ENCODE data around the gene KRI1.

KRI1 gene

DNA sequence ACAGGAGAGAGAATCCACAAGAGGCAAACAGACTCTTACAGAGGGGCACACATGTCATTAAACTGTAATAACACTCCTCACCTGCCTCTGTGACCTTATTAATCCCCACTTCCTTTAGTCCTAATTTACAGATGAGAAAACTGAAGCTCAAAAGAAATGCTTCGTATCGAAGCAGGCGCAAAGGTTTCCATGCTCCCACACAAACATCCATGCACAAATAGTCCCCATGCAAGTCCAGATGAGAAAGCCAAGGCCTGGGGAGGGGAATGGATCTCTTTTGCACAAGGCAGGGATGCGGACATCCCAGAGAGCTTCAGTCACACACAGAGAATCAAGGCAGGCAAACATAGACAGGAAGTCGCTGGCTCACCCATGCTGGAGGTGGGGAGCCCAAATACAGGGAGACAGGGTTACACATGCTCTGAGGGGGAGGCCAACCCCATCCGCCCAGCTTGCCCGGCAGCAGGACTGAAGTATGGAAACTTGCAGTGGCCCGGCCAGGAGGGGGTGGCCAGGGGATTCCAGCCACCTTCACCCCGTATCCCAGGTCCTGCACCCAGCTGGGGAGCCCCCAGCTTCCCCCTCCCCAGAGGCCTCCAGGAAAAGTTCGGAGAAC is 49.0 kb downstream of the KRI1 start:
- Histone ChIP-seq H3K4me2 (ENCODE audit: low read length) (peak overlapping the region; percentile 83), H2BK12ac (ENCODE audit: low read length) (no peak overlapping the region), H3K27me3 (ENCODE audit: insufficient read depth, low read length) (peaks cover 8% of the 10 kb centered on the region), H2AK5ac (ENCODE audit: low read length) (no peak overlapping the region), H3K9me3 (ENCODE audit: insufficient read depth, low read depth, low read length) (peaks cover 4% of the 10 kb centered on the region), H3K27ac (ENCODE audit: low read depth, low read length) (no peak overlapping the region), H4K8ac (ENCODE audit: low read depth, low read length) (peak overlapping the region; percentile 10), H2BK120ac (ENCODE audit: insufficient read depth, low read length, poor library complexity) (no peak overlapping the region), H3K4me3 (ENCODE audit: low read depth, low read length) (no peak overlapping the region), H4K91ac (ENCODE audit: low read depth, low read length) (no peak overlapping the region), H3K36me3 (ENCODE audit: control insufficient read depth in 1 of 2, insufficient read depth in 2 of 2, low read length in 2 of 2) (no peaks in the 10 kb centered on the region), H3K79me1 (ENCODE audit: low read length) (no peaks in the 10 kb centered on the region), H3K9ac (ENCODE audit: low read length) (no peak overlapping the region), H3K79me2 (ENCODE audit: control insufficient read depth, insufficient read depth, low read length, poor library complexity) (peaks cover 2% of the 10 kb centered on the region), H3K23ac (ENCODE audit: low read length) (no peak overlapping the region), H3K18ac (ENCODE audit: low read length) (no peak overlapping the region), H3K14ac (ENCODE audit: low read length) (no peak overlapping the region), H2AFZ (ENCODE audit: insufficient read depth, low read length, poor library complexity) (peak overlapping the region; percentile 12), H4K12ac (ENCODE audit: low read depth, low read length) (no peak overlapping the region), H3K4ac (ENCODE audit: low read depth, low read length) (no peak overlapping the region), H3K4me1 (ENCODE audit: control insufficient read depth in 1 of 2, insufficient read depth in 2 of 2, low read length in 2 of 2) (peaks cover 5 to 10% of the 10 kb centered on the region in 2 experiments), H2BK5ac (ENCODE audit: low read depth, low read length, poor library complexity) (no peak overlapping the region)
- WGBS (ENCODE audit: extremely low coverage, insufficient coverage, insufficient read length), result no CpG with 5 or more reads among the region's 10 CpGs
- DNase-seq, result no peak

DNA sequence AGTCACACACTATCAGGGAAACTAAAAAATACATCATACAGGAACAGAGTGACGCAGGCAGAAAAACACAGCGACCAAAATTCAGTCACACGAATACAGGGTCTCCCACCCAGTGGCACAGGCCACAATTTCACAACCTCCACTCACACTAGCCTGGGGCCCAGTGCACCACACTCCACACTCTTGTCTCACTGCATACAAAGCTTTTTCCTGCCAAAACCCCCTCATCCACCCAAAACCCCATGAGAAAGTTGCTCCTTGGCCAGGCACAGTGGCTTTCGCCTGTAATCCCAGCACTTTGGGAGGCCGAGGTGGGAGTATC is 49.8 kb downstream of the KRI1 start:
- Histone ChIP-seq H4K12ac (ENCODE audit: low read depth, low read length) (no peak overlapping the region), H2AFZ (ENCODE audit: insufficient read depth, low read length, poor library complexity) (no peak overlapping the region), H3K4me2 (ENCODE audit: low read length) (no peak overlapping the region), H3K36me3 (ENCODE audit: control insufficient read depth in 1 of 2, insufficient read depth in 2 of 2, low read length in 2 of 2) (no peaks in the 10 kb centered on the region), H3K27me3 (ENCODE audit: insufficient read depth, low read length) (peaks cover 8% of the 10 kb centered on the region), H2BK12ac (ENCODE audit: low read length) (no peak overlapping the region), H3K14ac (ENCODE audit: low read length) (no peak overlapping the region), H3K9ac (ENCODE audit: low read length) (no peak overlapping the region), H2BK120ac (ENCODE audit: insufficient read depth, low read length, poor library complexity) (no peak overlapping the region), H4K91ac (ENCODE audit: low read depth, low read length) (no peak overlapping the region), H4K8ac (ENCODE audit: low read depth, low read length) (no peak overlapping the region), H3K27ac (ENCODE audit: low read depth, low read length) (no peak overlapping the region), H3K4me3 (ENCODE audit: low read depth, low read length) (no peak overlapping the region), H2BK5ac (ENCODE audit: low read depth, low read length, poor library complexity) (no peak overlapping the region), H3K18ac (ENCODE audit: low read length) (no peak overlapping the region), H3K79me1 (ENCODE audit: low read length) (no peaks in the 10 kb centered on the region), H3K79me2 (ENCODE audit: control insufficient read depth, insufficient read depth, low read length, poor library complexity) (peaks cover 2% of the 10 kb centered on the region), H3K4me1 (ENCODE audit: control insufficient read depth in 1 of 2, insufficient read depth in 2 of 2, low read length in 2 of 2) (peaks cover 5 to 10% of the 10 kb centered on the region in 2 experiments), H2AK5ac (ENCODE audit: low read length) (no peak overlapping the region), H3K4ac (ENCODE audit: low read depth, low read length) (no peak overlapping the region), H3K9me3 (ENCODE audit: insufficient read depth, low read depth, low read length) (peaks cover 4% of the 10 kb centered on the region), H3K23ac (ENCODE audit: low read length) (no peak overlapping the region)
- no peak for DNase-seq
- no CpG with 5 or more reads among the region's 5 CpGs for WGBS (ENCODE audit: extremely low coverage, insufficient coverage, insufficient read length)

DNA sequence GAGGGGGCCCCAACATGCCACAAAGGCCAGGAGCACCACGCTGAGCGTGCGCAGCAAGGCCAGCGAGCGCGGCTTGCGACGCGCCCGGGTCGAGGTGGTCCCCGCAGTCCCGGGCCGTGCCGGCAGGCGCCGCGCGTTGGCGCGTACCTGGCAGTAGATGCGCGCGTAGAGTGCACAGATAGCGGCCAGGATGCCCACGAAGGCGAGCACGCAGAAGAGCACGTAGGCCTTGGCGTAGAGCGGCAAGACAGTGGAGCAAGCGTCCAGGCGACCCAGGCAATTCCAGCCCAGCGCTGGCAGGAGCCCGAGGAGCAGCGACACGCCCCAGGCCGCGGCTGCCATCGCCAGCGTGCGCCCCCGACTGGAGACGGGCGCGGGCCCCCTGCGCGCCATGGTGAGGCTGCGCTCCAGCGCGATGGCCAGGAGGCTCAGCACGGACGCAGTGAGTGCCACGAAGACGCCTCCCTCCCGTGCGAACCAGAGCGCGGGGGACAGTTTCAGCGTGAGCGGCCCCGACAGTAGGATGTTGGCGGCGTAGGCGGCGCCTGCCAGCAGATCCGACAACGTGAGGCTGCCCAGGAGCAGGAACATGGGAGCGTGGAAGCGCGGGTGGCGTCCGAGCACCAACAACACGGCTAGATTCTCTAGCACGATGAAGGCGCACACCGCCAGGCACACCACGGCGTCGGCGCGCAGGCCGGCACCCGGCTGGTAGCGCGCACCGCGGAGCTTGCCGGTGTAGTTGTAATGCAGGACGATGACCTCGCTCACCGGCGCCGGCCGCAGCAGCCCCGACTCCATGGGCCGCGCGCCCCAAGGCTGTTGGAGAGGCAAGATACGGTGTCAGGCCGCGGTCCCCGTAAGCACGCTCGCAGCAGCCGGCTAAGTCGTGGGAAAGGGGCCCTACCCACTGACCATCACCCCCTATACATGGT is 51.3 kb downstream of the KRI1 start:
- peaks cover 4% of the 10 kb centered on the region for H3K9me3 ChIP-seq (ENCODE audit: insufficient read depth, low read depth, low read length)
- DNase-seq, result peak in 1 of 2 donors; percentile 27
- H4K8ac ChIP-seq (ENCODE audit: low read depth, low read length), result no peak overlapping the region
- H2AFZ ChIP-seq (ENCODE audit: insufficient read depth, low read length, poor library complexity), result no peak overlapping the region
- no peak overlapping the region for H2BK12ac ChIP-seq (ENCODE audit: low read length)
- no peak overlapping the region for H3K4me2 ChIP-seq (ENCODE audit: low read length)
- H2BK120ac ChIP-seq (ENCODE audit: insufficient read depth, low read length, poor library complexity), result no peak overlapping the region
- no CpG with 5 or more reads among the region's 107 CpGs for WGBS (ENCODE audit: extremely low coverage, insufficient coverage, insufficient read length)
- H3K9ac ChIP-seq (ENCODE audit: low read length), result no peak overlapping the region
- peaks cover 2% of the 10 kb centered on the region for H3K79me2 ChIP-seq (ENCODE audit: control insufficient read depth, insufficient read depth, low read length, poor library complexity)
- H3K14ac ChIP-seq (ENCODE audit: low read length), result no peak overlapping the region
- H4K12ac ChIP-seq (ENCODE audit: low read depth, low read length), result no peak overlapping the region
- no peak overlapping the region for H2AK5ac ChIP-seq (ENCODE audit: low read length)
- H3K4me3 ChIP-seq (ENCODE audit: low read depth, low read length), result peak overlapping the region; percentile 34
- H3K23ac ChIP-seq (ENCODE audit: low read length), result no peak overlapping the region
- H3K4ac ChIP-seq (ENCODE audit: low read depth, low read length), result no peak overlapping the region
- H3K4me1 ChIP-seq (ENCODE audit: control insufficient read depth in 1 of 2, insufficient read depth in 2 of 2, low read length in 2 of 2), result peaks cover 11 to 16% of the 10 kb centered on the region in 2 experiments
- H3K79me1 ChIP-seq (ENCODE audit: low read length), result no peaks in the 10 kb centered on the region
- no peak overlapping the region for H2BK5ac ChIP-seq (ENCODE audit: low read depth, low read length, poor library complexity)
- no peak overlapping the region for H3K27ac ChIP-seq (ENCODE audit: low read depth, low read length)
- H3K18ac ChIP-seq (ENCODE audit: low read length), result no peak overlapping the region
- no peak overlapping the region for H4K91ac ChIP-seq (ENCODE audit: low read depth, low read length)
- no peaks in the 10 kb centered on the region for H3K36me3 ChIP-seq (ENCODE audit: control insufficient read depth in 1 of 2, insufficient read depth in 2 of 2, low read length in 2 of 2)
- peaks cover 8% of the 10 kb centered on the region for H3K27me3 ChIP-seq (ENCODE audit: insufficient read depth, low read length)

DNA sequence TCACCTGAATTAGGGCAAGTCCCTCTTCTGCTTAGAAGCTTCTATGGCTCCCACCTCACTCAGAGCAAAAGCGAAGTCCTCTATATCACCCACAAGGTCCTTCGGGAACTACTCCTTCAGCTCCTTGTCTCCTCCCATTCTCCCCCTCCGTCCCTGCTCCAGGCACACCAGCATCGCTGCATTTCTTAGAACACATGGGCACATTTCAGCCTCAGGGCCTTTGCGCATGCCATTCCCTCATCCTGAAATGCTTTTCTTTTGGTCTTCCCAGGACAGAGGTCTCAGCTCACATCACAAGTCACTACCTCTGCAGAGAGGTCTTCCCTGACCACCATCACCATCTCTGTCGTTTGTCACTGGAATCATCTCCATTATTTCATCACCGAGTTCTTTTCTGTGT is 52.6 kb downstream of the KRI1 start:
- Histone ChIP-seq H3K4ac (ENCODE audit: low read depth, low read length) (no peak overlapping the region), H3K27me3 (ENCODE audit: insufficient read depth, low read length) (peaks cover 5% of the 10 kb centered on the region), H3K23ac (ENCODE audit: low read length) (no peak overlapping the region), H2AFZ (ENCODE audit: insufficient read depth, low read length, poor library complexity) (no peak overlapping the region), H3K36me3 (ENCODE audit: control insufficient read depth in 1 of 2, insufficient read depth in 2 of 2, low read length in 2 of 2) (no peaks in the 10 kb centered on the region), H3K27ac (ENCODE audit: low read depth, low read length) (no peak overlapping the region), H2BK12ac (ENCODE audit: low read length) (no peak overlapping the region), H3K4me3 (ENCODE audit: low read depth, low read length) (no peak overlapping the region), H4K91ac (ENCODE audit: low read depth, low read length) (no peak overlapping the region), H3K4me1 (ENCODE audit: control insufficient read depth in 1 of 2, insufficient read depth in 2 of 2, low read length in 2 of 2) (peaks cover 11 to 13% of the 10 kb centered on the region in 2 experiments), H3K18ac (ENCODE audit: low read length) (no peak overlapping the region), H3K9ac (ENCODE audit: low read length) (no peak overlapping the region), H3K14ac (ENCODE audit: low read length) (no peak overlapping the region), H3K79me1 (ENCODE audit: low read length) (no peaks in the 10 kb centered on the region), H3K79me2 (ENCODE audit: control insufficient read depth, insufficient read depth, low read length, poor library complexity) (peaks cover 2% of the 10 kb centered on the region), H2BK5ac (ENCODE audit: low read depth, low read length, poor library complexity) (no peak overlapping the region), H2AK5ac (ENCODE audit: low read length) (no peak overlapping the region), H2BK120ac (ENCODE audit: insufficient read depth, low read length, poor library complexity) (no peak overlapping the region), H4K8ac (ENCODE audit: low read depth, low read length) (no peak overlapping the region), H3K4me2 (ENCODE audit: low read length) (no peak overlapping the region), H3K9me3 (ENCODE audit: insufficient read depth, low read depth, low read length) (peaks cover 4% of the 10 kb centered on the region), H4K12ac (ENCODE audit: low read depth, low read length) (no peak overlapping the region)
- no CpG with 5 or more reads among the region's 7 CpGs for WGBS (ENCODE audit: extremely low coverage, insufficient coverage, insufficient read length)
- peak; percentile 95 to 97 for DNase-seq

Measured in trophoblast cell (in vitro differentiated cells and primary cell).